UCSD-AML1 (cell line): ENCODE measurements around the gene MS4A4A.

Source experiments
- DNase-seq: peaks from one replicate; lab custom pipeline; 2025; ENCODE audit not compliant: unreplicated experiment; lab: John Stamatoyannopoulos, UW

MS4A4A gene

GRCh38 chr11:60347084-60347797 is 66.8 kb downstream of the MS4A4A start:
- no peak for DNase-seq

DNA sequence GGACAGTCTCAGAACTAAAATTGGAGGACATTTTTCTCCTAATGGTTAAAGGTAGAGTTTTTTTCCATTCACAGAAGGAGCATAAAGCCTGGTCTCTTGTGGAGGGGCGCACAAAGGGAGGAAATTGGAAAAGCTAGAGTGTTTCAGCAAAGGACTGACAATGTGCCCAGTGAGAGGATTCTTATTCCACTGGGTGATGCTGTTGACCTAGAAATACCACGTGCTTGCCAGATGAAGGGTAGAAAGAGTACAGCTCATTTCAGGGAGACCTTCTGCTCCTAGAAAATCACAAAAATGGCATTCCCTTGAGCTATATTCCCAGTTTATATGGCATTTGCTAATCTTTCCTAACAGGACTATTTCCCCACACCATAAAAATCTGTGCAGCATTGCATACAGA is 67.7 kb downstream of the MS4A4A start:
- no peak for DNase-seq

DNA sequence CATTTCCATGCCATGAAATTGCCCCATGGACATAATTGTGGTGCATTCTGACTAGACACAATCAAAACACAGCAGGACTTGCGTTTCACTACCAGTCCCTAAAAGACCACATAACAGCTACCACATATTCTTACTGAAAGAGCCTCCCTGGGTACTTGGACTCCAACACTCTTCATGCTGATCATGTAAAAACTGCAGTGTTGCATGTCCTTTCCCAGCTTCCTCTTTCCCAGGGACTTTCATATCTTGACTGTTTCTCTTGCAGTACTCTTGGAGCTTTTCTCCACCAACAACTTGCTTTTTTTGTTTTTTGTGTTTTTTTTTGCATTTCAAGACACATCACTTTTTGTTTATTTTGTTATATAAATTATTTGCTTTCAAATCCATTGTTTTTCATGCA is 69.5 kb downstream of the MS4A4A start:
- no peak for DNase-seq

DNA sequence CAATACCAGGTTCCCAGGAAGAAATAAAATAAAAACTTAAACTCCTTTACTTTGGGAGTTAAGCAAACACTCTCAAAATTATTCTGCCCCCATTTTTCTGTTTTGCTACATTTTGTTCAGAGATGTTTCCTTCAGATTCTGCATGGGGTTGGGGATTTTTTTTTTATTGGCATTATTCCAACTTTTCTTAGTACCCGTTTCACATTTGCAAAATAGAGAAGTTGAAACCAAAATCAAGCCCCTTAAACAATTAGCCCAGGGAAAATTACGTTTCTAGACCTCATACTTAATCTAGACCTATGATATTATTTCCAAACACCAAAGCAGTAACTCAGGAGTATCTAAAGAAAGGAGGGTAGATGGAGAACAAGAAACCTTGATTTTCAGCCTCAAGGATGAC is 77.3 kb downstream of the MS4A4A start:
- no peak for DNase-seq
